Measurements from ENCODE around the gene MAD1L1. TPM values are rescaled to one million over a fixed set of nuclear protein-coding genes. Genes with fewer than 3 reads are reported as not detected.

Gene MAD1L1
- total and polyA plus RNA-seq, 8 donors, result 12.8 to 469 (median 27.3) TPM

- Histone ChIP-seq H3K9me3 (peaks cover 0 to 20% (median 5%) of the 10 kb centered on the region in 4 donors), H3K36me3 (peaks cover 0 to 55% (median 24%) of the 10 kb centered on the region in 4 donors), H3K27me3 (no peaks in the 10 kb centered on the region), H3K4me1 (no peaks in the 10 kb centered on the region), H3K4me3 (no peak overlapping the region), H3K27ac (peak overlapping the region in 1 of 5 donors; percentile 7)
- intact Hi-C loops (cut with DNase I; ENCODE audit: low total_unique reads), result no loop called here
- peak in 1 of 2 donors; percentile 13 for DNase-seq
- TF ChIP-seq POLR2AphosphoS5 (IDR thresholded peaks at IDR 0.05), result no peak
- TF ChIP-seq, protein P1, sequence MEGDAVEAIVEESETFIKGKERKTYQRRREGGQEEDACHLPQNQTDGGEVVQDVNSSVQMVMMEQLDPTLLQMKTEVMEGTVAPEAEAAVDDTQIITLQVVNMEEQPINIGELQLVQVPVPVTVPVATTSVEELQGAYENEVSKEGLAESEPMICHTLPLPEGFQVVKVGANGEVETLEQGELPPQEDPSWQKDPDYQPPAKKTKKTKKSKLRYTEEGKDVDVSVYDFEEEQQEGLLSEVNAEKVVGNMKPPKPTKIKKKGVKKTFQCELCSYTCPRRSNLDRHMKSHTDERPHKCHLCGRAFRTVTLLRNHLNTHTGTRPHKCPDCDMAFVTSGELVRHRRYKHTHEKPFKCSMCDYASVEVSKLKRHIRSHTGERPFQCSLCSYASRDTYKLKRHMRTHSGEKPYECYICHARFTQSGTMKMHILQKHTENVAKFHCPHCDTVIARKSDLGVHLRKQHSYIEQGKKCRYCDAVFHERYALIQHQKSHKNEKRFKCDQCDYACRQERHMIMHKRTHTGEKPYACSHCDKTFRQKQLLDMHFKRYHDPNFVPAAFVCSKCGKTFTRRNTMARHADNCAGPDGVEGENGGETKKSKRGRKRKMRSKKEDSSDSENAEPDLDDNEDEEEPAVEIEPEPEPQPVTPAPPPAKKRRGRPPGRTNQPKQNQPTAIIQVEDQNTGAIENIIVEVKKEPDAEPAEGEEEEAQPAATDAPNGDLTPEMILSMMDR (IDR thresholded peaks at IDR 0.05), result no peak
- TF ChIP-seq POLR2A (IDR thresholded peaks at IDR 0.05), result no peak
- no peak for TF ChIP-seq EP300 (IDR thresholded peaks at IDR 0.05)
- WGBS, 5 donors, result 89 to 92% (median 90%) methylated on average over 19 of the region's 19 CpGs
Observed at GRCh38 chr7:2193575-2194305, 39.0 kb downstream of the MAD1L1 start.

DNA sequence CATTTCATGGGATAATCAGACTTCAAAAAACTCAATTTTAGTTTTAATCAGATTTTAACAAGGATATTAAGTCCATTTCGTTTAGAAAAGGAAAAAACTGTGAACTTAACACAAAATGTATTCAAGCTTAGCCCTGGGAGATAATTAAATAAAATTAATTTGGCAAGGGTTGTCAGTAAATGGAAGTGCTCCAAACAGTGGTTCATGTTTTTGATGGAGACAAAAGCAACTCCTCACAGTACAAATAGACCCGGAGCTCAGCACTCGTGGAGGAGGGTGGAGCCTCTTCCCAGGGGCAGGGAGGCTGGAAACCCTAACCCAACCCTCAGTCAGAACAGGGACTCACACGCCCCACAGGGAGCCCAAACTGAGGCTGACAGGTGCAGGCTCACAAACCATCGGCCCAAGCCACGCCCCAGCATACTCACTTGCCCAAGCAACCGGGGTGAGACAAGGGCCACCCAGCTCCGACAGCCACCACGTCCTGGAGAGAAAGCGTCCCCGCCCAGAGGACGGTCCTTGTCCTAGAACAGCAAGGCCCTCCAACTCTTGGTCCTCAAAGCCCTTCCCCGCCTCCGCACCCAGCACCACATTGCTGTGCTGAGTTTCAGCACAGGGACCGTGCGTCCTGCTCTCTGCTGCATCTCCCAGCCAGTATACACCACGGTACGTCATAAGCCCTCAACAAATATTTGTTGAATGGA, 39.8 kb downstream of the MAD1L1 start:
- 44 to 74% (median 63%) methylated on average over 18 of the region's 18 CpGs for WGBS, 5 donors
- no peaks in the 10 kb centered on the region for H3K27me3 ChIP-seq
- peak; percentile 28 to 29 for DNase-seq
- TF ChIP-seq POLR2AphosphoS5 (IDR thresholded peaks at IDR 0.05) (no peak), POLR2A (IDR thresholded peaks at IDR 0.05) (no peak)
- H3K27ac ChIP-seq, result peak overlapping the region in 2 of 5 donors; percentile 7 to 18
- H3K4me1 ChIP-seq, result no peaks in the 10 kb centered on the region
- H3K36me3 ChIP-seq, result peaks cover 0 to 52% (median 20%) of the 10 kb centered on the region in 4 donors
- H3K9me3 ChIP-seq, result peaks cover 0 to 21% (median 5%) of the 10 kb centered on the region in 4 donors
- intact Hi-C loops (cut with DNase I; ENCODE audit: low total_unique reads), result no loop called here
- no peak overlapping the region for H3K4me3 ChIP-seq

DNA sequence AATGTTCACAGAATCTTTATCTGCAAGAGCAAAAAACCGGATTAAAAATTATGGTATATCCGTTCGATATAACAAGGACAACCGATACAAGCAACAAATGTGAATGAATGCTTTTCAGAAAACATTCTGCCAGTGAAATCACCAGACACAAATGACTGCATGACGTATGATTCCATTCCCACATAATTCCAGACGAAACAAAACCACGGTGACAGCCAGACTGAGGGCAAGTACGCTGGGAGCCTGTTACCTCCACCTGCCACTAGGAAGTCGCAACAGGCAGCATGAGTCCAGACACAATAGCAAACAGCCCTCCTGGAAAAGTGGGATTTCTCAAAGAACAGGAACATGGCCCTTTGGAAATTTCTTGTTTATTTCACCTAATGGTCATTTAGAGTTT, 41.7 kb downstream of the MAD1L1 start:
- Histone ChIP-seq H3K9me3 (peaks cover 0 to 18% (median 5%) of the 10 kb centered on the region in 4 donors), H3K4me1 (no peaks in the 10 kb centered on the region), H3K36me3 (peaks cover 0 to 36% (median 9%) of the 10 kb centered on the region in 4 donors), H3K4me3 (no peak overlapping the region), H3K27ac (no peak overlapping the region), H3K27me3 (no peaks in the 10 kb centered on the region)
- intact Hi-C loops (cut with DNase I; ENCODE audit: low total_unique reads), result no loop called here
- TF ChIP-seq, protein P1 (IDR thresholded peaks at IDR 0.05), result no peak
- no peak for TF ChIP-seq EP300 (IDR thresholded peaks at IDR 0.05)
- no peak for TF ChIP-seq POLR2A (IDR thresholded peaks at IDR 0.05)
- TF ChIP-seq POLR2AphosphoS5 (IDR thresholded peaks at IDR 0.05), result no peak
- WGBS, 5 donors, result 95 to 98% (median 96%) methylated on average over 9 of the region's 9 CpGs
- DNase-seq, result no peak

- Histone ChIP-seq H3K27me3 (no peaks in the 10 kb centered on the region), H3K4me3 (no peak overlapping the region), H3K27ac (no peak overlapping the region), H3K9me3 (peaks cover 0 to 13% (median 4%) of the 10 kb centered on the region in 4 donors), H3K4me1 (no peaks in the 10 kb centered on the region), H3K36me3 (peaks cover 0 to 31% (median 4%) of the 10 kb centered on the region in 4 donors)
- TF ChIP-seq POLR2A (IDR thresholded peaks at IDR 0.05) (no peak), EP300 (IDR thresholded peaks at IDR 0.05) (no peak), POLR2AphosphoS5 (IDR thresholded peaks at IDR 0.05) (no peak)
- TF ChIP-seq, protein P1 (IDR thresholded peaks at IDR 0.05), result no peak
- peak in 1 of 2 donors; percentile 9 for DNase-seq
- WGBS, 5 donors, result 91 to 97% (median 96%) methylated on average over 10 of the region's 10 CpGs
- intact Hi-C loops (cut with DNase I; ENCODE audit: low total_unique reads), result no loop called here
Observed at GRCh38 chr7:2190531-2190930, 42.2 kb downstream of the MAD1L1 start.
